Stimulated activated memory B cell treated with anti-CD40 and anti-IgM and Interleukin-4, amounts not matched to agents 10 μg/mL and 1 μg/mL and 100 μg/mL, for 72 hours (primary cell): ENCODE measurements around the gene ADGRL3.
"Not testable (repeated sequence)": the region's sequence is repeated elsewhere in the genome, so short reads cannot be mapped to it uniquely, and the experiment has no call there.

Source experiments
- ATAC-seq: fragments of 150-1000 bp; cut with Tn5 transposase; 2 replicates; pipeline ENCODE4 v1.10.0; 2021
- H3K27ac Mint-ChIP-seq: one replicate; pipeline ENCODE4 v1.8.0; 2022; ENCODE audit warnings: mild to moderate bottlenecking, mixed read lengths
- H3K27me3 Mint-ChIP-seq: one replicate; pipeline ENCODE4 v1.8.0; 2022; ENCODE audit warnings: mixed read lengths
- H3K36me3 Mint-ChIP-seq: one replicate; pipeline ENCODE4 v1.8.0; 2022; ENCODE audit warnings: mixed read lengths
- H3K4me1 Mint-ChIP-seq: one replicate; pipeline ENCODE4 v1.8.0; 2022; ENCODE audit warnings: mixed read lengths
- H3K4me3 Mint-ChIP-seq: one replicate; pipeline ENCODE4 v1.8.0; 2022; ENCODE audit warnings: mild to moderate bottlenecking, moderate library complexity, mixed read lengths
- H3K9me3 Mint-ChIP-seq: one replicate; pipeline ENCODE4 v1.8.0; 2022; ENCODE audit warnings: mixed read lengths

ADGRL3 gene

DNA sequence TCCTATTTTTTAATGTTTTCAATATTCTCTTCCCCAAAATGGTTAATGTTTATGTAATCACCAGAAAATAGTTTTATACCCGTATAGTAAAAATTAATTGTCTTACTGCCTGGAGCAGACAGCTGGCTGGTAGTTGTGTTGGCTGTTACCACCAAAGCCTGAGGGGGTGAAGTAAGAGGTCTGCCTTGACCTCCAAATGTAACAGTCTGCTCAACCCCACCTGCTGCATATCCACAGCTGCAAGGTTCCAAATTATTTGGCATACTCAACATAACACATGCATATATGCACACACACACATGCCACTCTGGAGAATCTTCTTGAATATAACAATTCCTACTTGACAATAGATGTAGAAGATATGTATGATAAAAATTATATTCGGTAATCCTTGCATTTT lies 624.3 kb downstream of the ADGRL3 start:
- Mint-ChIP-seq H3K9me3 (no peaks in the 10 kb centered on the region), H3K4me1 (no peaks in the 10 kb centered on the region), H3K36me3 (no peaks in the 10 kb centered on the region), H3K4me3 (no peak overlapping the region), H3K27me3 (no peaks in the 10 kb centered on the region), H3K27ac (no peak overlapping the region)
- no peak for ATAC-seq

DNA sequence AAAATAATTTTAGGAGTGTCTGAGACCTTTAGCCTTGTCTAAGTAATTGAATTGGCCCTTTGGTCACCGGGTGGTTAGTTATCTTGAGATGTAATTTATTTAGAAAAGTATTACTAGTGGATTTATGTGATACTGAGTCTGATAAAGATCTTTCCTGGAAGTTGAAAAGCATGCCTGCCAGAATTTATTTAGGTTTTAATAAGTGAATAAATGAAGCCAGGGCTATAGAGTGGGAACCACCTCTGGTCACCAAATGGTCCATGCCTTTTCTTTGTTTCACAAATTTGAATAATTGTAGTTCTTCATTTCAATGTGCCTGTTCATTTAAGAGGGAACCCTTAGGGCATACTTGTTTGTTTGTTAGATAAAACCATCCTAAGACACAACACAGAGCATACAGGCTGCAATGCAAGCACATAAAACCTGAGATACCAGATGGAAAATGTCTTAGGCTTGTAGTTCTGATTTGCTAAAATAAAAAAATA lies 627.8 kb downstream of the ADGRL3 start:
- Mint-ChIP-seq H3K36me3 (no peaks in the 10 kb centered on the region), H3K4me3 (no peak overlapping the region), H3K9me3 (peaks cover 2% of the 10 kb centered on the region), H3K4me1 (no peaks in the 10 kb centered on the region), H3K27ac (no peak overlapping the region), H3K27me3 (no peaks in the 10 kb centered on the region)
- no peak for ATAC-seq

GRCh38 chr4:61828960-61829359 lies 628.8 kb downstream of the ADGRL3 start:
- no peaks in the 10 kb centered on the region for H3K4me1 Mint-ChIP-seq
- H3K27me3 Mint-ChIP-seq = no peaks in the 10 kb centered on the region
- ATAC-seq = no peak
- H3K36me3 Mint-ChIP-seq = no peaks in the 10 kb centered on the region
- no peak overlapping the region for H3K27ac Mint-ChIP-seq
- no peak overlapping the region for H3K4me3 Mint-ChIP-seq
- H3K9me3 Mint-ChIP-seq = peaks cover 2% of the 10 kb centered on the region

GRCh38 chr4:61831987-61832386 lies 631.9 kb downstream of the ADGRL3 start:
- peaks cover 2% of the 10 kb centered on the region for H3K9me3 Mint-ChIP-seq
- H3K36me3 Mint-ChIP-seq = no peaks in the 10 kb centered on the region
- H3K27ac Mint-ChIP-seq = no peak overlapping the region
- H3K27me3 Mint-ChIP-seq = no peaks in the 10 kb centered on the region
- no peak overlapping the region for H3K4me3 Mint-ChIP-seq
- no peak for ATAC-seq
- H3K4me1 Mint-ChIP-seq = no peaks in the 10 kb centered on the region

- Mint-ChIP-seq H3K4me1 (no peaks in the 10 kb centered on the region), H3K36me3 (no peaks in the 10 kb centered on the region), H3K27ac (no peak overlapping the region), H3K4me3 (no peak overlapping the region), H3K27me3 (no peaks in the 10 kb centered on the region), H3K9me3 (peaks cover 3% of the 10 kb centered on the region)
- ATAC-seq = no peak
Measured at GRCh38 chr4:61837395-61837794, 637.3 kb downstream of the ADGRL3 start.

GRCh38 chr4:61838072-61838471 lies 637.9 kb downstream of the ADGRL3 start:
- H3K4me1 Mint-ChIP-seq = no peaks in the 10 kb centered on the region
- peaks cover 3% of the 10 kb centered on the region for H3K9me3 Mint-ChIP-seq
- H3K27me3 Mint-ChIP-seq = no peaks in the 10 kb centered on the region
- ATAC-seq = no peak
- no peaks in the 10 kb centered on the region for H3K36me3 Mint-ChIP-seq
- H3K4me3 Mint-ChIP-seq = no peak overlapping the region
- H3K27ac Mint-ChIP-seq = no peak overlapping the region

DNA sequence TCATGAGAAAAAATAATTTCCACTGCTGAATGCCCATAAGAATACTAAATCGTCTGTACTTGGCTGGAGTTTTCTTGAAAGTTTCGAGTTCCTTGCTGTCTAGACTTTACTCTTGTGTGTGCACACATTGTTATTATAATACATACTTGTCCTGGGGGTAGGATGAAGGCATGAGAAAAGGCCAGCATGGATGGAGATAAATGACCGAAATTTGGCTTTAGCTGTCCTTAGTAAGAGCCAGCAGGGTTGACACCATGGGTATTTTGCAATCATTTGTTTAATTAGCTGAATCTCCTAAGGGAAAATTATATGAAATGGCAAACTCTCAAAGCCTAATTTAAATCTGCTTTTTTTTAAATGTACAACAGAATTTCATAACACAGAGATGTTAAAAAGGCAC lies 641.6 kb downstream of the ADGRL3 start:
- no peak for ATAC-seq
- Mint-ChIP-seq H3K27ac (no peak overlapping the region), H3K36me3 (no peaks in the 10 kb centered on the region), H3K4me1 (no peaks in the 10 kb centered on the region), H3K9me3 (peaks cover 6% of the 10 kb centered on the region), H3K4me3 (no peak overlapping the region), H3K27me3 (no peaks in the 10 kb centered on the region)

- ATAC-seq = no peak
- H3K9me3 Mint-ChIP-seq = peaks cover 6% of the 10 kb centered on the region
Measured at GRCh38 chr4:61851126-61851525, 651.0 kb downstream of the ADGRL3 start.

GRCh38 chr4:61852105-61852504 lies 652.0 kb downstream of the ADGRL3 start:
- H3K36me3 Mint-ChIP-seq, H3K9me3 Mint-ChIP-seq, H3K27me3 Mint-ChIP-seq, H3K4me3 Mint-ChIP-seq, H3K4me1 Mint-ChIP-seq, H3K27ac Mint-ChIP-seq, ATAC-seq: not testable (repeated sequence)

More at GRCh38 chr4:61851126-61851525, 651.0 kb downstream of the ADGRL3 start:
- Mint-ChIP-seq H3K27ac (no peak overlapping the region), H3K27me3 (no peaks in the 10 kb centered on the region), H3K4me1 (no peaks in the 10 kb centered on the region), H3K36me3 (no peaks in the 10 kb centered on the region), H3K4me3 (no peak overlapping the region)

DNA sequence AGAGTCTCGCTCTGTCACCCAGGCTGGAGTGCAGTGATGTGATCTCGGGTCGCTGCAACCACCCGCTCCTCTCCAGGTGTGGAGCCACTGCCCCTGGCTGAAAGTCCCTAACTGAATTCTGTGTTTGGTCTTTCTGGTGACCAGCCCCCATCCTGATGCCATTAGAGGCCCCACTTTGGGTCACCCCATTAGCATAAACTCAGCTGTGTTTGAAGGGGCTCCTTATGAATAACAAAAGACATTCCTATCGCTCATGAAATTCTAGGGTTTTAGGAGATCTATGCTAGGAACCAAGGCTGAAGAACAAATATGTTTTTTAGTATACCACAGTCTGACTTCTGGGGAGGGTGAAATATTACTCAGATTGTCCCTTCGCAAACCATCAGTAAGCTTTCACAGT lies 652.9 kb downstream of the ADGRL3 start:
- H3K27me3 Mint-ChIP-seq = no peaks in the 10 kb centered on the region
- no peak overlapping the region for H3K27ac Mint-ChIP-seq
- no peaks in the 10 kb centered on the region for H3K36me3 Mint-ChIP-seq
- H3K4me3 Mint-ChIP-seq = no peak overlapping the region
- H3K9me3 Mint-ChIP-seq = peaks cover 7% of the 10 kb centered on the region
- no peak for ATAC-seq
- no peaks in the 10 kb centered on the region for H3K4me1 Mint-ChIP-seq

DNA sequence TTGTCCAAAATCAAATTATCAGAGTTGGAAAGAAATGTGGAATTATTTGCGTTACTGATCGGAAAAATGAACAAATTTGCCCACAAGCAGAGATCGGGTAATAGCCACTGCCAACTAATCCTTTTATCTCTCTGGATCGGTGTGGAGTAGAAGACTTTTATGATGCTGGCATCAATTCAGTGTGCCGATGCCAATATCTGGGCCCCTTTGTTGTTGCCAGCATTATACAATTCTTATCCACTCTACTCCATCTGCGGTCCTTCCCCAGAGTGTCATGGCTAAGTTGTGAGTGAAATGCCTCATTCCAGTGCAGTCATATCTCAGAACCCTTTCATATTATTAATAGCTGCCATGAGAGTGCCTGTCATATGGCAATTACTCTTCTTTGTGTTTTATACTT lies 660.2 kb downstream of the ADGRL3 start:
- no peaks in the 10 kb centered on the region for H3K36me3 Mint-ChIP-seq
- H3K27ac Mint-ChIP-seq = no peak overlapping the region
- H3K4me3 Mint-ChIP-seq = no peak overlapping the region

DNA sequence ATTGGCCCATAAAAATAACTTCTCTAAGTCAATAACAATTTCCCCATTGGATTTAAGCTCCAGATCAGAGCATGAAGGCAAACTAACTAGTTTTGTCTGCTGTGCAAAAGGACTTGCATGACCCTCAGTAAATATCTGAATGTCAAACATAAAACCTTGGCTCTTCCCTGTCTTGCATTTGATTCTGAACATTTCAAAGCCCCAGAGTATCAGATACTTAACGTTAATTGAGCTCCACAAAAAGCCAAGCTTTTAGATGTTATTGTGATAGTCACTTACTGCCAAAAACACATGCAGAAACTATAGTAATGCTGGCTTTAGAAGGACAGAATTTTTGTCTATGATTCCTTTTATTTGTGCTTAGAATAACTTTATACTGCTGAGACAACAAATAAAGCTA lies 664.2 kb downstream of the ADGRL3 start:
- H3K27ac Mint-ChIP-seq = no peak overlapping the region
- H3K9me3 Mint-ChIP-seq = no peaks in the 10 kb centered on the region
- H3K4me3 Mint-ChIP-seq = no peak overlapping the region
- H3K27me3 Mint-ChIP-seq = no peaks in the 10 kb centered on the region
- no peaks in the 10 kb centered on the region for H3K4me1 Mint-ChIP-seq
- ATAC-seq = no peak
- no peaks in the 10 kb centered on the region for H3K36me3 Mint-ChIP-seq

More for the DNA sequence above, 660.2 kb downstream of the ADGRL3 start:
- Mint-ChIP-seq H3K27me3 (no peaks in the 10 kb centered on the region), H3K9me3 (peaks cover 4% of the 10 kb centered on the region), H3K4me1 (no peaks in the 10 kb centered on the region)
- ATAC-seq = no peak

- no peak overlapping the region for H3K27ac Mint-ChIP-seq
- no peak overlapping the region for H3K4me3 Mint-ChIP-seq
- H3K27me3 Mint-ChIP-seq = no peaks in the 10 kb centered on the region
- no peaks in the 10 kb centered on the region for H3K4me1 Mint-ChIP-seq
- ATAC-seq = no peak
- no peaks in the 10 kb centered on the region for H3K9me3 Mint-ChIP-seq
- no peaks in the 10 kb centered on the region for H3K36me3 Mint-ChIP-seq
Measured at GRCh38 chr4:61866378-61867030, 666.4 kb downstream of the ADGRL3 start.

DNA sequence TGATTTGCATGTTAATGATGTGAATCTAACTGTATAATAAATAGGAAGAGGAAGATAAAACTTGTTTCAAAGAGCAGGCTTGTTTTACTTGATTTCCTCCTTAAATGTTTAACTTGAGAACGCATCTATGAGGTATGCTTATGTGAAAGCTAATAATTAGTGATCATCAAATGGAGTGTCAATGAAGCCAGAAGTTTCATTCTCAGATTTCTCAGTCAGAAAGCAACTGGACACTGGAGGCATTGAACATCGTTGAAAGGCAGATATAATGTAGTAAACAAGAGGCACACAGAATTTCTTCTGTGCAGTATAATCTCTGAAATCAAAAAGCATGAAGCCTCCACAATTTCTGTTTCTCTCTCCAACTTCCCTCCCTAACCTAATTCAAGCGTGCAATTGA lies 672.9 kb downstream of the ADGRL3 start:
- Mint-ChIP-seq H3K9me3 (peaks cover 3% of the 10 kb centered on the region), H3K36me3 (no peaks in the 10 kb centered on the region), H3K27ac (no peak overlapping the region), H3K27me3 (no peaks in the 10 kb centered on the region), H3K4me1 (no peaks in the 10 kb centered on the region), H3K4me3 (no peak overlapping the region)
- no peak for ATAC-seq

GRCh38 chr4:61877266-61877665 lies 677.1 kb downstream of the ADGRL3 start:
- H3K4me3 Mint-ChIP-seq = no peak overlapping the region
- H3K9me3 Mint-ChIP-seq = peaks cover 3% of the 10 kb centered on the region
- H3K4me1 Mint-ChIP-seq = no peaks in the 10 kb centered on the region
- ATAC-seq = no peak
- H3K27ac Mint-ChIP-seq = no peak overlapping the region
- H3K27me3 Mint-ChIP-seq = no peaks in the 10 kb centered on the region
- H3K36me3 Mint-ChIP-seq = no peaks in the 10 kb centered on the region

DNA sequence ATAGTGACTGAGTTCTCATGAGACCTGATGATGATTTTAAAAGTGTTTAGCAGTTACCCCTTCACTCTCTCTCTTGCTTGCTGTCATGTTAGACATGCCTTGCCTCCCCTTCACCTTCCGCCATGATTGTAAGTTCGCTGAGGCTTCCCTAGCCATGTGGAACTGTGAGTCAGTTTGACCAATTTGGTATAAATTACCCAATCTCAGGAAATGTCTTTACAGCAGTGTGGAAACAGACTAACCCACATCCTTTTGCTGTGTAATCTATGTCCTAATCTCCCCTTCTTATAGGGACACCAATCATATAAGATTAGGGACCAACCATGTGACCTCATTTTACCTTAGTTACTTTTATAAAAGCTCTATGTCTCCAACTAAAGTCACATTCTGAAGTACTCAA lies 677.8 kb downstream of the ADGRL3 start:
- H3K36me3 Mint-ChIP-seq = no peaks in the 10 kb centered on the region
- no peaks in the 10 kb centered on the region for H3K4me1 Mint-ChIP-seq
- ATAC-seq = no peak
- H3K27me3 Mint-ChIP-seq = no peaks in the 10 kb centered on the region
- H3K27ac Mint-ChIP-seq = no peak overlapping the region
- no peak overlapping the region for H3K4me3 Mint-ChIP-seq
- H3K9me3 Mint-ChIP-seq = peaks cover 6% of the 10 kb centered on the region

DNA sequence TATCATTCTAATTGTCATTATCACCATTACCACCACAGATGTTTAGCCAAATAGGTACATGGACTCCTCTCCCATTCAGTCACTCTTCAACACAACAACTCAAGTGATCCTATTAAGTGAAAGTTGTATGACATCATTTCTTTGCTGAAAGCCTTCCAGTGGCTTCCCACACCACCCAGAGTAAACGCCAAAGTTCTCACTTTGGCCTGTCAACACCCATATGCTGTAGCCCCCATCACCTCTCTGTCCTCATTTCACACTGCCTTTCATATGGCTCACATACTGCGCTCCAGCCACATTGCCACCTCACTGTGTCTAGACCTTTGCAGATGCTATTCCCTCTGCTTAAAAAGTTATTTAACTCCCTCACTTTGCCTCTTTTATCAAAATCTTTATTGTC lies 682.3 kb downstream of the ADGRL3 start:
- H3K36me3 Mint-ChIP-seq = no peaks in the 10 kb centered on the region
- H3K4me3 Mint-ChIP-seq = no peak overlapping the region
- no peak overlapping the region for H3K27ac Mint-ChIP-seq

More for the DNA sequence above, 682.3 kb downstream of the ADGRL3 start:
- no peak for ATAC-seq
- H3K9me3 Mint-ChIP-seq = peaks cover 3% of the 10 kb centered on the region
- H3K4me1 Mint-ChIP-seq = no peaks in the 10 kb centered on the region
- H3K27me3 Mint-ChIP-seq = no peaks in the 10 kb centered on the region
